IPS DF 6.9 (cell line): ENCODE measurements around the gene ARHGEF7.

Experiments
- DNase-seq: peaks from one replicate; pipeline ENCODE4 v3.0.0-alpha.2; 2013; ENCODE audit warnings: low read depth, low spot score
- H3K27ac ChIP-seq: one replicate; pipeline ENCODE4 v1.5.1; 2013; ENCODE audit warnings: low read length, control low read depth
- H3K27me3 ChIP-seq: 2 replicates; pipeline ENCODE4 v1.6.1; 2013; ENCODE audit warnings: mild to moderate bottlenecking, low read length; ENCODE audit not compliant: control insufficient read depth, insufficient read depth
- H3K36me3 ChIP-seq: 2 replicates; pipeline ENCODE4 v1.6.1; 2013; ENCODE audit warnings: low read length; ENCODE audit not compliant: control insufficient read depth, insufficient read depth
- H3K4me1 ChIP-seq: 2 replicates; pipeline ENCODE4 v1.6.1; 2013; ENCODE audit warnings: low read length; ENCODE audit not compliant: control insufficient read depth, insufficient read depth
- H3K4me3 ChIP-seq: 2 replicates; pipeline ENCODE4 v1.5.1; 2013; ENCODE audit warnings: mild to moderate bottlenecking, low read length
- H3K9me3 ChIP-seq: 2 replicates; pipeline ENCODE4 v1.6.1; 2013; ENCODE audit warnings: low read length, inconsistent platforms; ENCODE audit not compliant: control insufficient read depth, insufficient read depth
- WGBS: extraction: QIAGEN DNeasy Blood & Tissue Kit; methylation state at CpG from one replicate; pipeline ENCODE4 v1.1.7; 2013; ENCODE audit warnings: mixed read lengths, missing lambda C conversion rate; ENCODE audit not compliant: insufficient read length, insufficient coverage; 5-methylcytosine and 5-hydroxymethylcytosine counted together

ARHGEF7 gene

DNA sequence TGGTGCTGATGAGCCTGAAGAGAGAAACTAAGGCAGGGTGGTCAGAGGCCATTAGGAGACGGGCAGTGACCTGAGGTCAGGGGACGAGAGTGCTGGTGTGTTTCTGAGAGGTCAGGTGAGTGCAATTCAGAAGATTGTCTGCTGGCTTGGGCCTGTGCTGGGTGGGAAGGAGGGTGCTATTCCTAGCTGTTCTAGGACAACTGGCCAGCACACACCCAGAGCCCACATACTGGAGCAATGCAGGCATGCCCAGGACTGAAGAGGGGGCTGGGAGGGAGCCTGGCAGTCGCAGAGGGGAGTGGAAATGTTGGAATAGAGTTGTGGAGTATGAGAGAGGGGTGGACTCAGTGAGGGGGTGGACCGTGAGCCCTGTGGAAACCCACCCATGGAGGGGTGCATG lies 16.5 kb downstream of the ARHGEF7 start:
- Histone ChIP-seq H3K27me3 (no peaks in the 10 kb centered on the region), H3K4me3 (no peak overlapping the region), H3K27ac (no peak overlapping the region), H3K4me1 (no peaks in the 10 kb centered on the region), H3K9me3 (no peaks in the 10 kb centered on the region), H3K36me3 (no peaks in the 10 kb centered on the region)
- no CpG with 5 or more reads among the region's 4 CpGs for WGBS
- no peak for DNase-seq

DNA sequence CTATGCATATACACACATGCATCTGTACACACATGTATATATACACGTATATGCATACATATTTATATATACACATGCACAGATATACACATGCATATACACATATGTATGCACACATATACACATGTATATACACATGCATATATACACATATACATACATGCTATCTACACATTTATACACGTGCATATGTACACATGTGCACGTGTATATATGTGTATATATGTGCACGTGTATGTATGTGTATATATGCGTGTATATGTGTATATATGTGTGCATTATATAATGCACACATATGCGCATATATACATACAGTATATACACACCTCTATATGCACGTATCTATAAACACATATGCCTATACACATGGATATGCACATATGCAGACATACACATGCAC lies 17.8 kb downstream of the ARHGEF7 start:
- no peaks in the 10 kb centered on the region for H3K36me3 ChIP-seq
- H3K4me1 ChIP-seq, result no peaks in the 10 kb centered on the region
- WGBS, result no CpG with 5 or more reads among the region's 7 CpGs
- H3K27me3 ChIP-seq, result no peaks in the 10 kb centered on the region
- no peak overlapping the region for H3K27ac ChIP-seq
- H3K9me3 ChIP-seq, result no peaks in the 10 kb centered on the region
- no peak overlapping the region for H3K4me3 ChIP-seq
- no peak for DNase-seq

DNA sequence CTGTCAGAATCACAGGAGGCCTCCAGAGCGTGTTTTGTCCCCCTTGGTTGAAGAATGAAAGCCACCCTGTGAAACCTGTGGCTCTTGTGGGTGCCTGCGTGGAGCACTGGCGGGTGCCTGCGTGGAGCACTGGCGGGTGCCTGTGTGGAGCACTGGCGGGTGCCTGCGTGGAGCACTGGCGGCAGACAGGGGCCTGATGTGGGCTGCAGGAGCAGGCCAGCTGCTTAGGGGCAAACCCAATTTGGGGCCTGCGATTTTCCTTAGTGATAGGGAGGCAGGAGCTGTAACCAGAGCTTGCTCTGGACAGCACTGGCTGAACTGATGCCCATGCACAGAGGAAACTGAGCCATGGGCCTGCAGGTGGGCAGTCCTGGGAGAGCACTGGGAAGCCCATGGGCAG lies 24.3 kb downstream of the ARHGEF7 start:
- no peaks in the 10 kb centered on the region for H3K27me3 ChIP-seq

DNA sequence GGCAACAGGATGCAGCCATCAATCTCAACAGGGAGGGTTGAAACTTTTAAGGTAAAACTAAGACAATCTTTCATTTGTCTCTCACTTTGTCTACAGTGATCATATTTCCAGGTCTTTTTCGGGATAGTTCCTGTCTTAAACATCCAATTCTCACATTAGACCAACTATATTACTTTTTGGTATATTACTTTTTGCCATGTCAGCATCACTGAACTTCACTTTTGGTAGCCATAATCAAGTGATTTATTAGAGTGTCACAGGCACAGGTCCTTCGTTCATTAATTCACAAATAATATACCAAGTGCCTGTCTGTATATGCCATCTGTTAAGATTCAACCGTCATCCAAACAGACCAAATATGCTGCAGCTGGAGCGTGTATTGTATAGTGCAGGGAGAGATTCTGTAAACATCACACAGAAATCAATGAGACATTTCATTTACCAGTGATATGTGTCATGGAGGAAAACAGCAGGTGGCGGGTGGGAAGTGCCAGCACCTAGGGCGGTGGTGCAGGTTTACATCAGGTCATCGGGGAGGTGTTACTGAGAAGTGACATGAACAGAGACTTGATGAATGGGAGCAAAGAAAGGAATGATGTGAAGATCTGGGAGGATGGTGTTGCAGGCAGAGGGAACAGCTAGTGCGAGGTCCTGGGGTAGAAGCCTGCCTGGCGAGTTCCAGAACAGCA lies 24.9 kb downstream of the ARHGEF7 start:
- no peak for DNase-seq
- H3K4me3 ChIP-seq, result no peak overlapping the region
- no peak overlapping the region for H3K27ac ChIP-seq
- H3K4me1 ChIP-seq, result no peaks in the 10 kb centered on the region
- WGBS, result no CpG with 5 or more reads among the region's 9 CpGs
- H3K36me3 ChIP-seq, result no peaks in the 10 kb centered on the region
- H3K9me3 ChIP-seq, result no peaks in the 10 kb centered on the region
- no peaks in the 10 kb centered on the region for H3K27me3 ChIP-seq

More for the DNA sequence above, 24.3 kb downstream of the ARHGEF7 start:
- no peaks in the 10 kb centered on the region for H3K4me1 ChIP-seq
- no peaks in the 10 kb centered on the region for H3K36me3 ChIP-seq
- no peak overlapping the region for H3K4me3 ChIP-seq
- WGBS, result no CpG with 5 or more reads among the region's 9 CpGs
- no peak for DNase-seq
- no peaks in the 10 kb centered on the region for H3K9me3 ChIP-seq
- no peak overlapping the region for H3K27ac ChIP-seq

DNA sequence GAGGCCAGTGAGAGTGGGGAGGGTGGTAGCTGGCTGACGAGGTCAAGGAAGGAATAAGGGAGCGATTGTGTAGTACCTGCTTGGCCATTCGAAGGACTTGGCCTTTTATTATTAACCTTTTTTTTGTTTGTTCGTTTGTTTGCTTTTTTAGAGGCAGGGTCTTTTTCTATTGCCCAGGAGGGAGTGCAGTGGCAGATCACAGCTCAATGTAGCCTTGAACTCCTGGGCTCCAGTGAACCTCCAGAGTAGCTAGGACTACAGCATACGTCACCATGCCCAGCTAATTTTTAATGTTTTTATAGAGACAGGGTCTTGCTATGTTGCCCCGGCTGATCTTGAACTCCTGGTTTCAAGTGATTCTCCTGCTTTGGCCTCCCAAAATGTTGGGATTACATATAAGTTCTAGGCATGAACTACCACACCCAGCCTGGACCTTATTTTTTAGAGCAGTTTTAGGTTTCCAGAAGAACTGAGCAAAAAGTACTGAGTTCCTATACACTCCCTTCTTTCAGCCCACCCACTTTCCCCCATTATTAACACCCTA lies 25.5 kb downstream of the ARHGEF7 start:
- Histone ChIP-seq H3K27ac (no peak overlapping the region), H3K27me3 (no peaks in the 10 kb centered on the region), H3K36me3 (no peaks in the 10 kb centered on the region), H3K4me1 (no peaks in the 10 kb centered on the region), H3K4me3 (no peak overlapping the region), H3K9me3 (no peaks in the 10 kb centered on the region)
- DNase-seq, result no peak
- WGBS, result no CpG with 5 or more reads among the region's 6 CpGs

DNA sequence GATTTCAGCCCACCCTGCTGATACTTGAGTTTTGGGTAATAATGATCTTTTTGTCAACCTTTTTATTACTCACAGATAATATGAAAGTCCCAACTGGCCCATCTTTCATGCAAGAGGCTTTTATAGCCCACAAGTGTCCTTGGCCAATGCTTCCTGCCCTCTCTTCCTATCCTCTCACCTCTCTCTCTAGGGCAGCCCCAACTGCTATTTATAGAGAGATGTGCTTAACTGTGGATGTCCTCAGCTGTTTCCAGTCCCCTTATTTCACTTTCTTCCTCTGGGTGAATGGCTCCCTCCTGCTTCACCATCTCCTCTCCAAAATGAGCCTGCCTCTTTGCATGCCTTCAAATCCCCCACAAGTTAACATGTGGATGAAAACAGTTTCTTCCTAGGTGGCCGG lies 27.4 kb downstream of the ARHGEF7 start:
- no peak for DNase-seq
- no peaks in the 10 kb centered on the region for H3K27me3 ChIP-seq
- no peaks in the 10 kb centered on the region for H3K36me3 ChIP-seq
- no peaks in the 10 kb centered on the region for H3K4me1 ChIP-seq
- no peaks in the 10 kb centered on the region for H3K9me3 ChIP-seq
- no peak overlapping the region for H3K27ac ChIP-seq
- no CpG with 5 or more reads among the region's 1 CpG for WGBS
- H3K4me3 ChIP-seq, result no peak overlapping the region

DNA sequence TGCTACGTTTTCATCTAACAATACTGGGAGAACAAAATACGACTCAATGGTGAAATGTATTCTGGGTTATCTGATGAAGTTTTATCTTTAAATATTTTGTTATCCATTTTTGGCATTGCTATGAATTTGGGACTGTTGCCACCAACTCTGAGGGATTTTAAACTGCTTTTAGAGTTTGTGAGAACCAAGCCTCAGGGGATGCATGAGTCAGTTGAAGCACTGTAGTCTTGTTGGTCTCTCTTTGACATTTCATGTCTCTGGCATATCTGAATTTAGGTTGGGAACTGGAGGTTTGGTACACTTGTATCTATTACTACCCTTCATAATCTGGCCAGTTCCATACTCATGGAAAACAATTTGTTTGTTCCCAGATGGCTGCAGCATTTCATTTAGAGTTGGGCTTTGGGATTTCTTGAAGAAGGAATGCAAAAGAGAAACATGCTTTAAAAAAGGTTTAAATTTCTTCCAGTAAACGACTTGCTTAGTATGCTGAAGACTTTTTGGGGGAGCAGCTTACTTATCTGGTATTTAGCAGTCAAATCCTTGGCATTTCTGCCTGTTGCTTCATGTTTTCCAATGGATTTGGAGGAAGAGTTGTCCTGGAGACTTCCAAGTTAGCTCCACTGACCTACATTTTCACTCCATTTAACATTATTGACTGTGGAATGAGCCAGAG lies 28.9 kb downstream of the ARHGEF7 start:
- no peak for DNase-seq
- Histone ChIP-seq H3K4me3 (no peak overlapping the region), H3K4me1 (no peaks in the 10 kb centered on the region), H3K9me3 (no peaks in the 10 kb centered on the region), H3K27ac (no peak overlapping the region), H3K36me3 (no peaks in the 10 kb centered on the region), H3K27me3 (no peaks in the 10 kb centered on the region)
- WGBS, result no CpG with 5 or more reads among the region's 3 CpGs

DNA sequence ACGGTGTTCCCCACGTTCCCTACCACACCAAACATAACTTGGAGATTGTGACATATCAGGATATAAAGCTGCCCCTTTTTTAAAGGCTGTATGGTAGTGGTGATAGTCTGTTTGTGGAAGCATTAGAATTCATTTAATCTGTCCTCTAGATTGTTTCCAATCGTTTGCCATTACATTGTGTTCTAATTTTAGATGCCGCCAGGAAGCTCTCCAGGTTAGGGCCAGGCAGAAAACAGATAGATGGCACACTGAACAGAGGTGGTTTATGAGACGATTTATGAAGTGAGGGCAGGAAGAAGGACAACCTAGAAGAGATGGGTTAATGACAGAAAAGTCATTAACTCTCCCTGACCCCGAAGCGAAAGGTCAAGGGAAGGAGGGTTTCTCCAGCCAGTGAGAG lies 30.0 kb downstream of the ARHGEF7 start:
- WGBS, result no CpG with 5 or more reads among the region's 7 CpGs
- no peaks in the 10 kb centered on the region for H3K27me3 ChIP-seq
- no peaks in the 10 kb centered on the region for H3K9me3 ChIP-seq
- H3K36me3 ChIP-seq, result no peaks in the 10 kb centered on the region
- no peak overlapping the region for H3K4me3 ChIP-seq
- H3K4me1 ChIP-seq, result no peaks in the 10 kb centered on the region
- no peak overlapping the region for H3K27ac ChIP-seq
- no peak for DNase-seq

DNA sequence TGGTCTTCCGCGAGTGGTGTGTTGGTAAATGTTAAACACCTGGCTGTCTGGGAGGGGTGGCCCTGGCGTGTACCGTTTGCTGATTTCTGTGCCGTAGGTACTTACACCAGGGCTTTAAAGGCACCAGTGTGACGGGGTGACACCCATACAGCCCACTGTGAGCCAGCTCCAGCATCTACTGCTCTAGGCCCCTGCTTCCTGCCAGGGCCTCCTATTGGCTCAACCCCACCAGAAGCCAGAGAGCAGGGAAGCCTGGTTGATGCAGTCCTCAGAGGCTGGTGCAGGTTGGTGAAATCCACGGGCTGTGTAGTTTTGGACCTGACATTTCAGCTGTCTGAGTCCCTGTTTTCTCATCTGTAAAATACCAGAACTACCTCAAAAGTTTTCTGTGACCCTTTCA lies 30.4 kb downstream of the ARHGEF7 start:
- H3K9me3 ChIP-seq, result no peaks in the 10 kb centered on the region
- WGBS, result no CpG with 5 or more reads among the region's 7 CpGs

DNA sequence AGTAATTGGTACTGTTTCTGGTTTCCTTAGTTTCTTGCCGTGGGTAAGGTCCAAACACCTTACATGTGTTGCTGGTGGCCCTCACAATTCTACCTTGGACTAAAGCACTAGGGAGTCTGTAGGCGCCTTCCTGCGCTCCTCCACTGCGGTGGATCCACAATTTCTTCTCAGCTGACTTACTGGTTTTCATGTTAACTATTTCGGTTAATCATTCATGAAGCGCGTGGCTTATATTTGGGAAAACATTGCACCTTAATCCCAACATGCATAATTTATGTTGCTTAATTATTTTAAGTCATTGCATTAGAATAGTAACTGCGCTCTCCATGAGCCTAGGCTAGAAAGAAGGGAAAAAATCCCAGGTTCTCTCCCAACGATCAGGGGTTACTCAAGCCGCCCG lies 37.7 kb downstream of the ARHGEF7 start:
- Histone ChIP-seq H3K27ac (no peak overlapping the region), H3K4me1 (no peaks in the 10 kb centered on the region), H3K36me3 (no peaks in the 10 kb centered on the region), H3K27me3 (no peaks in the 10 kb centered on the region), H3K4me3 (peak overlapping the region; percentile 93; the same call in 1 of the 2 replicates), H3K9me3 (no peaks in the 10 kb centered on the region)
- whole genome bisulfite sequencing, result no CpG with 5 or more reads among the region's 11 CpGs
- no peak for DNase-seq

More for the DNA sequence above, 30.4 kb downstream of the ARHGEF7 start:
- Histone ChIP-seq H3K36me3 (no peaks in the 10 kb centered on the region), H3K4me3 (no peak overlapping the region), H3K4me1 (no peaks in the 10 kb centered on the region), H3K27ac (no peak overlapping the region), H3K27me3 (no peaks in the 10 kb centered on the region)
- DNase-seq, result no peak
